GM21786 (cell line): ENCODE measurements around the gene IFITM5.

Experiments used
- ATAC-seq: cut with Tn5 transposase; IDR thresholded peaks from one replicate; pipeline ENCODE4 v1.9.1; 2021; ENCODE audit not compliant: unreplicated experiment

Gene IFITM5

DNA sequence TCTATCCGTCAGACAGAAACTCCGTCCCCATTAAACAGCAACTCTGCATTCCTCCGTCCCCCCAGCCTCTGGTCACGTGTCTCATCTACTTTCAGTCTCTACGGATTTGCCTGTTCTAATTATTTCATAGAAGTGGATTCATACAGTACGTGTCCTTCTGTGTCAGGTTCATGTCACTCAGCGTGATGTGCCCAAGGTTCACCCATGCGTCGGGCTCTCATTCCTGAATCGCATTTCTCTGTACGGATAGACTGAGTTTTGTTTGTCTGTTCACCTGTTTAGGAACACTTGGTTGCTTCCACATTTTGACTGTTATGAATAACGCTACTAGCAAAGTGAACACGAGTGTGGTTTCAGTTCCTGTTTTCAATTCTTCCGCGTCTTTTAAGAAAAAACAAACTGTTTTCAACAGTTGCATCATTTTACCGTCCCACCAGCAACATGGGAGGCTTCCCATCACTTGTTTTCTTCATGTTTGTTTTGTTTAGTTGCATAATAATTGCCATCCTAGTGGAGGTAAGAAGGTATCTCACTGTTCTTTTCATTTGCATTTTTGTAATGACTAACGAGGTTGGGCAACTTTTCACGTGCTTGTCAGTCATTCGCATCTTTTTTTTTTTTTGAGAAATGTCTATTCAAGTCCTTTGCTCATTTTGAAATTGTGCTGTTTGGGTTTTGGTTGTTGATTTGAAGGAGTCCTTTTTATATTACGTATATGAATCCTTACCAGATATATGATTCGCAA lies 30.0 kb downstream of the IFITM5 start:
- ATAC-seq: peak; percentile 66

DNA sequence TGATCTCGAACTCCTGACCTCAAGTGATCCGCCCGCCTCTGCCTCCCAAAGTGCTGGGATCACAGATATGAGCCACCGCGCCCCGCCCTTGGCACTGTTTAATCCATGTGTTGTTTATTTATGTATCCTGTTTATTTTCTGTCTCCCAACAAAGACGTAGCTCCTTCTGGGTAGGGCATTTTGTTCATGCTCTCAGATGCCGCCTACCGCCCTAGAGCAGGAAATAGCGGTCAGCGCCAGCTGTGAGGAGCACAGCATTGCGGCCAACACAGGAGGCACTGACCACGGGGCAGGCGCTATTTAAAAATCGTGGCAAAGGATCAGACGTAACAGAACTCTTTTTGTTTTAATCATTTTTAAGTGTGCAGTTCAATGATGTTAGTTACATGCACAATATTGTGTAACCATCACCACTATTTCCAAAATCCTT lies 30.6 kb downstream of the IFITM5 start:
- peak; percentile 51 for ATAC-seq

DNA sequence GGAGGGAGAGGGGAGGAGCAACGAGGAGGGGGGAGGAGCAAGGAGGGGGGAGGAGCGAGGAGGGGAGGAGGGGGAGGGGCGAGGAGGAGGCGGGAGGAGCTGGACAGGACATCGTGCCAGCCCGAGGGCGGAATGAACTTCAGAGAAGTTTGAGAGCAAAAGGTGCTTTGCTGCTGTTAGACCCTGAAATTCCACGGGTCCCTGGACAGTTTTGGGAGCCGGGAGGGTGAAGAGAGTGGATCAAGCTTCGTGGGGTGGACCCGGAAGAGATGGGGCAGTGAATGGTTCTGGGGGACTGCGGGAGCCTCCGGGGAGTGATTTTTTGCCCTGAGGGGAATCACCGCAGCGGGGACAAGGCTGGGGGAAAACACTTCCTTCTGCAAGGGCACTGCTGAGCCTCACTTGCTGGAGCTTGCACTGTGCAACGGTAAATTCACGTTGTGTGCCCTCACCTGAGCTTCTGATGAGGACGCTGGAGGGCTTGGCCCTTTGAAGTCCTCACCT lies 31.8 kb downstream of the IFITM5 start:
- peak; percentile 30 for ATAC-seq

DNA sequence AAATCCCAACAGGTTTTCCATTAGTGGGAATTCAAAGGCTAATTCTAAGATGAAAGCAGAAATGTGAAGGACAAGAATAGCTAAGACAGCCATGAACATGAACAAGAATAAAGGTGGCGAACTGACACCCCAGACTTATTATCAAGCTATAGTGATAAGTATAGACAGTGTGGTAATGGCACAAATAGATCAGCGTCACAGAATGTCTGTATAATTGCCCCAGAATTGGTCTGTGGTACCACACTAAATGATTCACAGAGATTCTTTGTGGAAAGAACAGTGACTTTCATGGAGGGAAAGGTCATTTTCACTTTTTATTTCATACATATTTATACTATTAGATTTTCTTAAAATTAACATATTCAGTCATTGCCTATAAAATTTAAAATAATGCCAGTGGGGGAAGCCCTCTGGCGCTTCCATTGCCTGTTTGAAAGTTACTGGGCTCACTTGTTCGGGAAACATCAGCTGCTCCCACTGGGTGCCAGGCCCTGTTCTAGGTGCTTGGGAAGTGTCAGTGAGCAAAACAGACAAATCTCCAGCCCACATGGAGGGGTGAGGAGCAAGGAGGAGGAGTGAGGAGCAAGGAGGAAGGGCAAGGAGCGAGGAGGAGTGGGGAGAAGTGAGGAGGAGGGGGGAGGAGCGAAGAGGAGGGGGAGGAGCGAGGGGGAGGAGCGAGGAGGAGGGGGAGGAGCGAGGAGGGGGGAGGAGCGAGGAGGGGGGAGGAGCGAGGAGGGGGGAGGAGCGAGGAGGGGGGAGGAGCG lies 32.5 kb downstream of the IFITM5 start:
- no peak for ATAC-seq

DNA sequence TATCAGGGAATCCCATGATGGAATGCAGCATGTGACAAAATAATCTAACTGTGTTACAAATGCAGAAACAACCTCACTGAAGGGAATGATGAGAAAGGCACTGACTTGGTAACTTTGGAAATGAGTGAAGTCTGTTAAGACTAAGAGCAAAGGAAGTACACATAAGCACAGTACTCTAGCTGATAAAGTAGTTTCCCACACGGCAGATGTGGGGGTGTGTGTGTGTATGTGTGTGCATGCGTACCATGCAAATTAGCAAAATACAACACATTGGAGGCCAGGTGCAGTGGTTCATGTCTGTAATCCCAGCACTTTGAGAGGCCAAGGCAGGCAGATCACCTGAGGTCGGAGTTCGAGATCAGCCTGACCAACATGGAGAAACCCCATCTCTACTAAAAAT lies 37.7 kb downstream of the IFITM5 start:
- no peak for ATAC-seq

DNA sequence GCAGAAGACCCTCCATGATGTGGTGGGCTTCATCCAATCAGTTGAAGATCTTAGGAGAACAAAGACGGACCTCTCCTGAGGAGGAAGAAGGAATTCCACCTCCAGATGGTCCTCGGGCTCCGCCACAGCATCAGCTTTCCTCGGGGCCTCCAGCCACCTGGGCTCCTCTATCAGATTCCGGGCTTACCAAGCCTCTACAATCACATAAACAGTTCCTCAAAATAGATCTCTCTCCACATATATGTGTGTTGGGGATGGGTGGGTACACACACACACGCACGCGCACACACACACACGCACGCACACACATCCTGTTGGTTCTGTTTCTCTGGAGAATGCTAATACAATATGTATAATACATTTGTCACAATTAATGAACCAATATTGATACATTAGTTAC lies 39.9 kb downstream of the IFITM5 start:
- no peak for ATAC-seq

DNA sequence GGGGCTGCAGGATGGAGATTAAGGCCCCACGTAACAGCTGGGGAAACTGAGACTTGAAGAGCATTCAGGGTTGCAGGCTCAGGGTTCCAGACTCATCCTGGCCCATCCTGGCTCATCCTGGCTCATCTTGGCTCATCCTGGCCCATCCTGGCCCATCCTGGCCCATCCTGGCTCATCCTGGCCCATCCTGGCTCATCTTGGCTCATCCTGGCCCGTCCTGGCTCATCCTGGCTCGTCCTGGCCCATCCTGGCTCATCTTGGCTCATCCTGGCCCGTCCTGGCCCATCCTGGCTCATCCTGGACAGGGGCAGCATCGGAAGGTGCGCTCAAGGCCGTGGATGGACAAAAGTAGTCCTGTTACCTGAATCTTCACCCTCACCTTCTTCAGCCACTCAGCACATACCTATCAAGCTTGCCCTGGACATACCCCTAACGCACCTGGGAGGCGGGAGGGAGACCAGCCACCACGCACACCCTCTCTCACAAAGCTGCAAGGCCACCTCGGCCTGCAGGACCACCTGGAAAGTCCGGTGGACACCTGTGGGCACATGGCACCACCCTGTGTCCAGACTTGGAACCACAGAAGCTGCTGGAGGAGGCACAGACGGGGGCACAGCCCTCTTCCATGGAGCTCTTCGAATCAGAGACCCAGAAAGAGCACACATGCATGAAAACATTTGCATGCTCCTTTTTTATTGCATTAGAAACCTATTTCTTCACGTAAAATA lies 41.4 kb downstream of the IFITM5 start:
- no peak for ATAC-seq

DNA sequence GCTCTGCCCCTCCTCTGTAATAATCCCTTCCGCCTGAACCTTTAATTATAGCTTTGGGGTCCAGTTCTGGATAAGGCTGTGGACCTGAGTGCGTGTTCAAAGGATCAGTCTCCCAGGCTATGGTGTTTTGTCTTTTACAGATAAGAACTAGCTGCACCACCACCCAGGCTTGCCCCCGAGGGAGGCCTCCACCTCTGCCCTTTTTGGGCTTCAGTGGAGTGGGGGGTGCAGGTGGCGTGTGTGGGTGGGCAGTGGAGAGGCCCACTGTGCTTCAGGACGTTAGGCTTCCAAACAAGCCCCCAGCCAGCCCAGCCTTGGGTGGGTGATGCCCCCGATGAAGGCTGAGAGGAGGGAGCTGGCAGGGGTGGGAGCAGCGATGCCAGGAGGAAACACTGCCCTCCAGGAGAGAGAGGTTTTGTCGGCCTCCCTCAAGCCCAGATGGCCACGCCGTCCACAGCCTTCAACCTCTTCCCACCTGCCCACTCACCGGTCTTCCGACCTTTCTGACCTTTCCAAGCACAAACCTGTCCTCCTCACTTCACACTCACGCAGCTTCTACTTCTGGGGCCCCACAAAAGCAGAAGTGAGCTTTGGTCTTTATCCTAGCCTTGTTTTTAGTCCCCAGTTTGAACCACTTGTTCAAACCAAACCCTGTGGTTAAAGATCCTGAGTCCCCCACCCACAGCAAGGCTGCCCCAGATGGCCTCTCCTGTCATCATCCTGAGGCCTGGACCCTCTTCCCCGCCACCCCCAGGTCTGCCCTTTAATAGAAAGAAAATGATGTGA lies 42.2 kb downstream of the IFITM5 start:
- no peak for ATAC-seq

DNA sequence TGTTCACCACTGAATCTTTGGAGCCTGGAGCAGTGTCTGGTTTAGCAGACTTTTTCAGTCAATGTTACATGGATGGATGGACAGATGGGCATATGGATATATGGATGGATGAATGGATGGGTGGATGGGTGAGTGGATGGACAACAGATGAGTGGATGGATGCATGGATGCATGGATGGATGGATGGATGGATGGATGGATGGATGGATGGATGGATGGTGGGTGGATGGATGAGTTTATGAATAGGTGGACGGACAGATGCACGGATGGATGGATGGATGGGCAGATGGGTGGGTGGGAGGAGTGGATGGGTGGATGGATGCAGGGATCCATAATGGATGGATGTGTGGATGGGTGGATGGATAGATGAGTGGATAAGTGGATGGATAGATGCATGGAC lies 43.5 kb downstream of the IFITM5 start:
- ATAC-seq: no peak

DNA sequence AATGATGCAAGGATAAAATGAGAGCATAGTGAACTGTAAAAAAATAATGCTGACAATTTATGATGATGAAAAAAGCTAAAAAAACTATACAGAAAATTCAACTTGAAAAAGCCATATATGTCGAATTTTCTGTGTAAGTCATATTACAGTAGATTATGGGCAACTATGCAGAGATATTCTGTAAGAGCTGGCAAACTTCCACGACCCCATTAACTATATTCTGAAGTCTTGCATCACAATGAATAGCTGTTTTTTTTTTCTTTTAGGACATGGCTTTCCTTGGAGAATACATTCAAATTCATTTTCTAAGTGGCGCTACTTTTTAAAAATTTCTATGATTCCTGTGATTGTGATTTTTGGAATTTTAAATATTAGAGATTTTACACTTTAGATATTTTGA lies 44.1 kb downstream of the IFITM5 start:
- no peak for ATAC-seq

DNA sequence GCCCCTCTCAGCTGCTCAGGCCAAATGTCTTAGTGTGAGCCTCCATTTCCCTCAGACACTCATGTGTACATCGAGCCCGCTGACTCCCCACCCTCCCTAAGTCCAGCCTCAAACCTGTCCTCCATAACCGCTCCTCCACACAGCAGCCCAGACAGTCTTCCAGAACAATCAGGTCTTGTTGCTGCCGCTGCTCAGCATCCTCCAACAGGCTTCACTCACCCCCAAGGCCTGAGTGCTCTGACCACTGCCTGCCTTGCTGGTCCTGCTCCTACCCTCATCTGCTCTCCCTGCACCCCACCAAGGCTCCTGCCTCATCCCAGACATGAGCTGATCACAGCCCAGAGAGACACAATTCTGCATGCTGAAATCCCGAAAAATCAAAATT lies 45.4 kb downstream of the IFITM5 start:
- ATAC-seq: no peak

DNA sequence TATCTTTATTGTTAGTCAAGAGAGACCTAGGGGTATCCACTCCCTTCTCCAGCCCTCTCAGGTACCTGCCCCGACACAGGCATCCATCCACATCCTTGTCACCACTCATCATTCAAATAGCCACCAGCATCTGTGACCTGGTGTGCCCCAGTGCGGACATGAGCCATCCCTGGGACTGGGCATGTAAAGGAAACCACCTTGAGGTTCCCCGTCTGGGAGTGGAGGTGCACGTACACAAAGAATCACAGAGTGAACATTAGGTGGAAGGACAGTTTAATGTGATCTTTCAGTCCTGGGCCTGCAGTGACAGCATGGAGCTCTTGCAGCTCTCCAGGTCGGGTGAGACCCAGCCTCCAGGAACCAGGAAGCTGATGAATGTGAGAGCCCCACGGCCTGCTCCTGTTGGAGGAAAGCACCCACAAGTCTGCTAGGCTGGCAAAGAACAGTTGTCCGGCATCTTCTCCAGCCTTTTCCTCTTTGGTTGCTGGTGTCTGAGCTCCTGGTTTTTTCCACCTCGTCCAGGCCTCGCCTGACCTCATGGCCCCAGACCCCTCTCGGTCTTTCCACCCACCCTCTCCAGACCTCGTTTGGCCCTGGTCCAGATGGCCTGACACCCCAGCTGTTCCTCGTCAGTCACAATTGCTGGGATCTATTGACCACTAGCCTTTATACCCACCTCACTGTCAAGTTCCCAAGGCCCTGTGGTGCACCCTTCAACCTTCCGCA lies 46.0 kb downstream of the IFITM5 start:
- no peak for ATAC-seq

DNA sequence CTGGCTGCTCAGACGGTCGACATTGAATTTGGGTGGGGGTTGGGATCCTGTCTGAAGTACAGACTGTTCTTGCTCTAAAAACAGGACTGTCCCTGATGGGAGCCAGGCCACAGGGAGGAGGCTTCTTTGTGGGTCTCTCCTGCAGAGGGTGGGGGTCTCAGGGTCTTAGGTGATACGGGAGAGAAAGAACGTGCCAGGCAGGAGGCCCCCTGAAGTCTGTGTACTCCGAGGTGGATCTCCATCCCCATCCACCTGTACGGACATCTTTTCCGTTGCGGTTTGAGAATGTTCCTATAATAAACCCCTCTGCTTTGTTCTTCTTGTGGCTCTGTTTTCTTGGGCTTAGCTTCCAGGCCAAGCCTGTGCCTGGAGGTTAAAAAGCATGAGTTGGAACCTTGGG lies 46.7 kb downstream of the IFITM5 start:
- no peak for ATAC-seq

DNA sequence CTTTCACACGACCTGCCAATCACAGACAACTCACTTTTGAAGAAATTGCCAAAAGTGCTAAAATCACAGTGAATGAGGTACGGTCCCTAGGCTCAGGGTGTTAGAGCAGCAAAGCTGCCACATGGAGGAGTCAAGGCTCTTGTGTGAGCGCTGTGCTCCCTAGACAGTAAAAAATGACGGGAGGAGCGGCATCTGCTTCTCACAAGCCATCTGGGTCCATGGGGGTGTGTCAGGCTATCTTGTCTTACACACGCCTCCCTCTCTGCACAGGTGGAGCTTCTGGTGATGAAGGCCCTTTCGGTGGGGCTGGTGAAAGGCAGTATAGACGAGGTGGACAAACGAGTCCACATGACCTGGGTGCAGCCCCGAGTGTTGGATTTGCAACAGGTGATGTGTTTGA lies 47.8 kb downstream of the IFITM5 start:
- ATAC-seq: no peak

DNA sequence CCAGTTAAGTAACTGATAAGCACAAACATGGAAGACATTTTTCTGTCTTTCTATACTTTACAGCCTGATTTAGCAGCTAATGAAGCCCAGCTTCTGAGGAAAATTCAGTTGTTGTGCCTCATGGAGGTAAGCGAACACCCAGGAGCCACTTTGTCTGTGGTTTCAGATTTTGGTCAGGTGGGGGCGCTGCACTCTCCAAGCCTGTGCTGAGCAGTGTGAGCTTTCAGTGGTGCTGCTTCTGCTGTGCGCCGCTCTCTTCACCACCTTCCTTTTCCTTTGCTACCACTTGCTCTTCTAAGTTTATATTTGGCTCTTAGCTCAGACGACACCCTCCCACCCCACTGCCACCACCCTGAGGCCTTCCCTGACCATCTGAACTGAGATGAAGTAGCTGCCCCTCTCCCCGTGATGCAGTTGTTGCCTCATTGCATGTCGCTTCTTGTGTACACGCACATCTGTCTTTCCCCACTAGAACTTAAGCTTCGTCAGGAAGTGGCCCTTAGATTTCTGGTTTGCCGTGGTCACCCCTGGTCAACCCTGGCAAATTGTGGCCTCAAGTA lies 48.5 kb downstream of the IFITM5 start:
- ATAC-seq: no peak

DNA sequence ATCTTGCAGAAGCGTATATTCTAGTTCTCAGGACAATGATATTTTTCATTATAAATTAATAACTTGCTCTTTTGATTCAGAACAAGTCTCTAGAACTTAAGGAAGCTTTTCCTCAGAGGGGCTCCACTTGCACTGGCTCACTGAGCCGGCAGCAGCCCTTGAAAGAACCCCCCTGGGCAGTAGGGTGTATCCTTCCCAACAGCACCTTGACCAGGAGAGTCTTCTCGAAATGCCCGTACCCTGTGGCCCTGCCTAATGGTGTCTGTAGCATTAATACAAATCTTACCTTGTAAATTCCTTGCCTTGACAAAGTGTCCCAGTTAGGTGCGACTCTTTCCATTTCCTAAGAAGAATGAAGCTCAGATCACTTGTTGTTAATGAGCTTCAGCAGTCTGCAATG lies 49.1 kb downstream of the IFITM5 start:
- no peak for ATAC-seq

DNA sequence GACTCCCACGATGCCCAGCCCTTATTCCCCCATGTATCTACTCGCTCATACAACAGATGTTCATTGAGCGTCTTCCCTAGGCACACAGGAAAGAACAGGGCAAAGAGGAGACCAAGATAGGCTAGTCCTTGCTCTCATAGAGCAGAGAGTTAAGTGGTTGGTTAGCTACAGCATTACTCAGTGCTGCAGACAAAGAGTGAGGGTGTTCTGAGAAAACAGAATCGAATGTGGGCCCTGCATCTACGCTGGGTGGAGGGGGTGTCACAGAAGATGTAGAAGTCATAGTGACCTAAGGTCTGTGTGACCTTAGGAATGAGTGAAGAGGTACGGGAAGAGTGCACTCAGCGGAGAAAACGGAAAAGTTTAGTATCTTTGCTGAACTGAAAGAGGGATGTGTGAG lies 50.3 kb downstream of the IFITM5 start:
- no peak for ATAC-seq
